ENCODE measurements around the gene TPRN.

DNA sequence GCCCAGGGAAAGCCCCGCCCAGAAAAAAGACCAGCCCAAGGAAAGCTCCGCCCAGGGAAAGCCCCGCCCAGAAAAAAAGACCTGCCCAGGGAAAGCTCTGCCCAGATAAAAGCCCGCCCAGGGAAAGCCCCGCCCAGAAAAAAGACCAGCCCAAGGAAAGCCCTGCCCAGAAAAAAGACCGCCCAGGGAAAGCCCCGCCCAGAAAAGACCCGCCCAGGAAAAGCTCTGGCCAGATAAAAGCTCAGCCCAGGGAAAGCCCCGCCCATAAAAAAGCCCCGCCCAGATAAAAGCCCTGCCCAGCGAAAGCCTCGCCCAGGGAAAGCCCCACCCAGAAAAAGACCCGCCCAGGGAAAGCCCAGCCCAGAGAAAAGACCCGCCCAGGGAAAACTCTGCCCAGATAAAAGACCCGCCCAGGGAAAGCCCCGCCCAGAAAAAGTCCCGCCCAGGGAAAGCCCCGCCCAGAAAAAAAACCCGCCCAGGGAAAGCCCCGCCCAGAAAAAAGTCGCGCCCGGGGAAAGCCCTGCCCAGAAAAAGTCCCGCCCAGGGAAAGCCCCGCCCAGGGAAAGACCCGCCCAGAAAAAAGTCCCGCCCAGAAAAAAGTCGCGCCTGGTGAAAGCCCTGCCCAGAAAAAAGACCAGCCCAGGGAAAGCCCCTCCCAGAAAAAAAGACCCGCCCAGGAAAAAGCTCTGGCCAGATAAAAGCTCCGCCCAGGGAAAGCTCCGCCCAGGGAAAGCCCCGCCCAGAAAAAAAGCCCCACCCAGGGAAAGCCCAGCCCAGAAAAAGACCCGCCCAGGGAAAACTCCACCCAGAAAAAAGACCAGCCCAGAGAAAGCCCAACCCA is 49.7 kb downstream of the TPRN start:
- no peak for TF ChIP-seq POLR2A (IDR thresholded peaks at IDR 0.05)
- TF ChIP-seq, protein P1, sequence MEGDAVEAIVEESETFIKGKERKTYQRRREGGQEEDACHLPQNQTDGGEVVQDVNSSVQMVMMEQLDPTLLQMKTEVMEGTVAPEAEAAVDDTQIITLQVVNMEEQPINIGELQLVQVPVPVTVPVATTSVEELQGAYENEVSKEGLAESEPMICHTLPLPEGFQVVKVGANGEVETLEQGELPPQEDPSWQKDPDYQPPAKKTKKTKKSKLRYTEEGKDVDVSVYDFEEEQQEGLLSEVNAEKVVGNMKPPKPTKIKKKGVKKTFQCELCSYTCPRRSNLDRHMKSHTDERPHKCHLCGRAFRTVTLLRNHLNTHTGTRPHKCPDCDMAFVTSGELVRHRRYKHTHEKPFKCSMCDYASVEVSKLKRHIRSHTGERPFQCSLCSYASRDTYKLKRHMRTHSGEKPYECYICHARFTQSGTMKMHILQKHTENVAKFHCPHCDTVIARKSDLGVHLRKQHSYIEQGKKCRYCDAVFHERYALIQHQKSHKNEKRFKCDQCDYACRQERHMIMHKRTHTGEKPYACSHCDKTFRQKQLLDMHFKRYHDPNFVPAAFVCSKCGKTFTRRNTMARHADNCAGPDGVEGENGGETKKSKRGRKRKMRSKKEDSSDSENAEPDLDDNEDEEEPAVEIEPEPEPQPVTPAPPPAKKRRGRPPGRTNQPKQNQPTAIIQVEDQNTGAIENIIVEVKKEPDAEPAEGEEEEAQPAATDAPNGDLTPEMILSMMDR (IDR thresholded peaks at IDR 0.05), result no peak
